KMS-11 (cell line): ENCODE data around the gene SLC38A9.
"Not testable (repeated sequence)": the region's sequence is repeated elsewhere in the genome, so short reads cannot be mapped to it uniquely, and the experiment has no call there.

ENCODE experiments used
- H2AFZ ChIP-seq: fragments of 200-600 bp; sonication (generic); 2 replicates; pipeline ENCODE4 v1.6.1; 2016; ENCODE audit warnings: antibody characterized with exemption, mixed run types, low read depth
- H3K27ac ChIP-seq: fragments of 200-600 bp; sonication (generic); 2 replicates; pipeline ENCODE4 v1.6.1; 2016; ENCODE audit warnings: mild to moderate bottlenecking, mixed run types
- H3K27me3 ChIP-seq: fragments of 200-600 bp; sonication (generic); 2 replicates; pipeline ENCODE4 v1.6.1; 2017; ENCODE audit warnings: mild to moderate bottlenecking, low read depth, mixed run types, moderate library complexity; ENCODE audit not compliant: insufficient read depth
- H3K36me3 ChIP-seq: fragments of 200-600 bp; sonication (generic); 2 replicates; pipeline ENCODE4 v1.6.1; 2017; ENCODE audit warnings: mild to moderate bottlenecking, mixed run types; ENCODE audit not compliant: insufficient read depth
- H3K4me1 ChIP-seq: fragments of 200-600 bp; sonication (generic); 2 replicates; pipeline ENCODE4 v1.6.1; 2016; ENCODE audit warnings: mild to moderate bottlenecking, low read depth, mixed run types; ENCODE audit not compliant: poor library complexity, severe bottlenecking
- H3K4me2 ChIP-seq: fragments of 200-600 bp; sonication (generic); 2 replicates; pipeline ENCODE4 v1.7.0; 2016; ENCODE audit warnings: mild to moderate bottlenecking, mixed run types
- H3K4me3 ChIP-seq: fragments of 200-600 bp; sonication (generic); IDR thresholded peaks from 2 replicates; pipeline ENCODE4 v1.6.1; 2017; ENCODE audit warnings: low read depth, low read length, mixed read lengths; ENCODE audit not compliant: insufficient read depth
- H3K79me2 ChIP-seq: fragments of 200-600 bp; sonication (generic); 2 replicates; pipeline ENCODE4 v1.6.1; 2016; ENCODE audit warnings: low read depth, mixed run types; ENCODE audit not compliant: insufficient read depth
- H3K9ac ChIP-seq: fragments of 200-600 bp; sonication (generic); 2 replicates; pipeline ENCODE4 v1.6.1; 2016; ENCODE audit warnings: mild to moderate bottlenecking, mixed run types
- H4K20me1 ChIP-seq: fragments of 200-600 bp; sonication (generic); 2 replicates; pipeline ENCODE4 v1.6.1; 2016; ENCODE audit warnings: mild to moderate bottlenecking, mixed run types; ENCODE audit not compliant: insufficient read depth
- TF ChIP-seq, protein P1 (sequence below): fragments of 200-600 bp; sonication (generic); conservative IDR thresholded peaks from 2 replicates; pipeline ENCODE4 v1.6.1; 2017; ENCODE audit warnings: low read depth, mild to moderate bottlenecking, antibody characterized with exemption, low read length, moderate library complexity, mixed read lengths

The SLC38A9 gene

DNA sequence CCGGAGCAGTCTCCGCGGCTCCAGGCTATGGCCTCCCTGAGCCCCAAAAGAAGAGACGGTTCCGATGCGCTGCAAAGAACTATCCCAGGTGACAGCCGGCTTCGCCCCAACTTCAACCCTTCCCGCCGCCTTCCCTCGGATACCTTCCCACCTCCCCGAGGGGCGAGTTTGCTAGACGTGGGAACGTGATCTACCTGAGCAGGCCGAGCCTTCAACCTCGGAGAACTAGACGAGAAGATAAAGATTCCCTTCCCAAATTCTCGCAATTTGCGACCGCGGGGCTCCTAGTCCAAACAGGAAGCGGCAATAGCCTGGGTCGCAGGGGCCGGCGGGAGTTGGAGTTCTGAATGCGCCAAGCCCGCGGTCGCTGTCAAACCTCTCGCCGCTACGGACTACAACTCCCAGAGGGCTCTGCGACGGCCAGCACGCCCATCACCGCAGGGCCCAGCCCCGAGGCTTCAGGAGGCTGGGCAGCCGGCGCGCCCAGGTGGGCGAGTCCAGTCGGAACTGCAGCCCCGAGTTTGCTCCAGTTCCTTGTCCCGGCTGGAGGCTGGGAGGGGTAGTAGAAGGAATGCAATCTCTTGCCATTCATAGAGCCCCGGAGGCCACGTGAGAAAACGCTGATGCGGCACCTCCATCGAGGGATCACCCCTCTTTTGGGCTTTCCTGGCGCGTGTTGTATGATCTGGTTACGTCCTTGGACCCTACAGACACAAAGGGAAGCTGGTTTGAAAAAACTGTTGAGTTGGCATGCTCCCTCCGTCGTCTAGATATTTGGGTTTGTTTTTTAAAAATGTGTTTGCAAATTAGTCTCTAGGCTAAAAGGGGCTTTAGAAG, at the start of gene SLC38A9:
Gene SLC38A9, minus strand, starts transcription at position 302 of the 837 bp plus-strand sequence. CDS start 14,366 bp downstream, outside the sequence.
- no peaks in the 10 kb centered on the region for H3K36me3 ChIP-seq
- peak within 1 kb of the TSS; percentile 57 for H3K27ac ChIP-seq
- TF ChIP-seq, protein P1, sequence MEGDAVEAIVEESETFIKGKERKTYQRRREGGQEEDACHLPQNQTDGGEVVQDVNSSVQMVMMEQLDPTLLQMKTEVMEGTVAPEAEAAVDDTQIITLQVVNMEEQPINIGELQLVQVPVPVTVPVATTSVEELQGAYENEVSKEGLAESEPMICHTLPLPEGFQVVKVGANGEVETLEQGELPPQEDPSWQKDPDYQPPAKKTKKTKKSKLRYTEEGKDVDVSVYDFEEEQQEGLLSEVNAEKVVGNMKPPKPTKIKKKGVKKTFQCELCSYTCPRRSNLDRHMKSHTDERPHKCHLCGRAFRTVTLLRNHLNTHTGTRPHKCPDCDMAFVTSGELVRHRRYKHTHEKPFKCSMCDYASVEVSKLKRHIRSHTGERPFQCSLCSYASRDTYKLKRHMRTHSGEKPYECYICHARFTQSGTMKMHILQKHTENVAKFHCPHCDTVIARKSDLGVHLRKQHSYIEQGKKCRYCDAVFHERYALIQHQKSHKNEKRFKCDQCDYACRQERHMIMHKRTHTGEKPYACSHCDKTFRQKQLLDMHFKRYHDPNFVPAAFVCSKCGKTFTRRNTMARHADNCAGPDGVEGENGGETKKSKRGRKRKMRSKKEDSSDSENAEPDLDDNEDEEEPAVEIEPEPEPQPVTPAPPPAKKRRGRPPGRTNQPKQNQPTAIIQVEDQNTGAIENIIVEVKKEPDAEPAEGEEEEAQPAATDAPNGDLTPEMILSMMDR, result no peak
- peaks cover 10% of the 10 kb centered on the region; the same call in 1 of the 2 replicates for H3K79me2 ChIP-seq
- H3K9ac ChIP-seq, result peak within 1 kb of the TSS; percentile 82
- H3K27me3 ChIP-seq, result no peaks in the 10 kb centered on the region
- H2AFZ ChIP-seq, result peak within 1 kb of the TSS; percentile 88
- peaks cover 14% of the 10 kb centered on the region for H3K4me1 ChIP-seq
- H3K4me2 ChIP-seq, result peak within 1 kb of the TSS; percentile 89
- H3K4me3 ChIP-seq, result peak within 1 kb of the TSS; percentile 46
- no peaks in the 10 kb centered on the region for H4K20me1 ChIP-seq

- H3K4me3 ChIP-seq, H3K36me3 ChIP-seq, H3K9ac ChIP-seq, H3K79me2 ChIP-seq, H3K4me1 ChIP-seq, H4K20me1 ChIP-seq, H3K27ac ChIP-seq, H2AFZ ChIP-seq, H3K4me2 ChIP-seq, H3K27me3 ChIP-seq: not testable (repeated sequence)
These were observed 49.6 kb upstream of the SLC38A9 start for GRCh38 chr5:55761721-55762120.

DNA sequence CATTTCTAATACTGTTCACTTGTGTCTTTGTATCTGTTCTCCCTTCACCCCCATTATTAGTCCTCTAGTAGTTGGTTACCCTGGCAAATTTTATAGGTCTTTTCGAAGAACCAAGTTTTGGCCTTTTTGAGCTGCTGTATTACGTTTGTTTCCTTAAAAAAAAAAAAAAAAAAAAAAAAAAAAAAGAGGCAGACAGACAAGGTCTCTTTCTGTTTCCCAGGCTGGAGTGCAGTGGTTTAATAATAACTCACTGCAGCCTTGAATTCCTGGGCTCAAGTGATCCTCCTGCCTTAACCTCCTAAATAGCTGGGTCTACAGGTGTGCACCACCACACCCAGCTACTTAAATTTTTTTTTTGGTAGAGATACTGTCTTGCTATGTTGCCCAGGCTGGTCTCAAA, 46.6 kb upstream of the SLC38A9 start:
- Histone ChIP-seq H3K4me2 (no peak overlapping the region), H3K36me3 (no peaks in the 10 kb centered on the region), H3K27me3 (no peaks in the 10 kb centered on the region), H2AFZ (no peak overlapping the region), H4K20me1 (no peaks in the 10 kb centered on the region), H3K4me3 (no peak overlapping the region), H3K4me1 (peaks cover 4% of the 10 kb centered on the region), H3K27ac (no peak overlapping the region), H3K9ac (no peak overlapping the region), H3K79me2 (no peaks in the 10 kb centered on the region)
- TF ChIP-seq, protein P1, result no peak

DNA sequence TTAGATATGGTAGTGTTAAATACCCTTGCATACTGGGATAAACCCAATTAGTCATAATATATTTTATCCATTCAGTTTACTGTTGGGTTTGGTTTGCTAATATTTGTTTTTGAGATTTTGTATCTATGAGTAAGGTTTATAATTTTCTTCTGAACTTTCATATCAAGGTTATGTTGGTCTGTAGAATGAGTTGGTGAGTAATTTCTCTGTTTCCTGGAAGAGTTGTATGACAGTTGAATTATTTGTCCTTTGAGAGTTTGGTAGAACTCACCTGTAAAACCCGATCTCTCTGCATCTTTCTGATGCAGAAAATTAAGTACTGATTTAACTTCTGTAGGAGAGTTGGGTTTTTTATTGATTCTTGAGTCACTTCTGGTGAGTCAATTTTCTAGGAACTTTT, 46.1 kb upstream of the SLC38A9 start:
- no peak overlapping the region for H2AFZ ChIP-seq
- no peaks in the 10 kb centered on the region for H3K36me3 ChIP-seq
- H3K79me2 ChIP-seq, result no peaks in the 10 kb centered on the region
- no peaks in the 10 kb centered on the region for H3K4me1 ChIP-seq
- H4K20me1 ChIP-seq, result no peaks in the 10 kb centered on the region
- H3K27me3 ChIP-seq, result no peaks in the 10 kb centered on the region
- H3K27ac ChIP-seq, result no peak overlapping the region
- no peak overlapping the region for H3K4me3 ChIP-seq
- TF ChIP-seq, protein P1, result no peak
- H3K9ac ChIP-seq, result no peak overlapping the region
- H3K4me2 ChIP-seq, result no peak overlapping the region

- H4K20me1 ChIP-seq, result no peaks in the 10 kb centered on the region
- H3K36me3 ChIP-seq, result no peaks in the 10 kb centered on the region
- H3K4me3 ChIP-seq, result no peak overlapping the region
- no peak overlapping the region for H3K9ac ChIP-seq
- H2AFZ ChIP-seq, result no peak overlapping the region
- no peak overlapping the region for H3K27ac ChIP-seq
- no peaks in the 10 kb centered on the region for H3K79me2 ChIP-seq
- H3K4me1 ChIP-seq, result peaks cover 4% of the 10 kb centered on the region
- H3K27me3 ChIP-seq, result no peaks in the 10 kb centered on the region
- no peak overlapping the region for H3K4me2 ChIP-seq
- TF ChIP-seq, protein P1, result no peak
These were observed 38.4 kb upstream of the SLC38A9 start for GRCh38 chr5:55750499-55750898.
